Left cardiac atrium (tissue), 4 donors: ENCODE results near the gene FOXP3. TPM values are rescaled to one million over a fixed set of nuclear protein-coding genes. Genes with fewer than 3 reads are reported as not detected.
A peak's percentile ranks its signal among the peaks of the same experiment; 100 is the strongest.

ENCODE experiments used
- ATAC-seq, 2 donors: fragments of 200-7000 bp; cut with Tn5 transposase; one replicate each; pipeline ENCODE4 v1.9.1; 2020; ENCODE audit warnings: mild to moderate bottlenecking in 2 of 2, moderate library complexity in 2 of 2
- DNase-seq: peaks from one replicate; pipeline ENCODE4 v3.0.0-alpha.2; 2020
- intact Hi-C, 2 donors: fragments of 100-400 bp; cut with DNase I; formaldehyde crosslinking; loops; one replicate each; pipeline versions ENCODE4 v1.14.1 to v1.15.1; 2022 to 2023
- total RNA-seq, 2 donors: library from RNA; stranded (reverse); fragmentation: NEBNext Ultra II Directional; extraction: Animal tissue kit (Norgen Biotek cat#: 25700); gene quantifications; one replicate each; pipeline ENCODE4 v1.2.1, GENCODE V29; 2021
- donor health status: DM: no; HTN: yes; CAD: no.
- donor health status: DM: no; HTN: yes; CAD: no; lungs with severe emphysema.
- donor health status: DM: yes; HTN: yes; CAD: no.
- donor health status: Dilated cardiomyopathy.

FOXP3 gene
- total RNA-seq, 2 donors from 2014 or later, result not detected

- DNase-seq, result no peak
- peak; percentile 19 to 55 for ATAC-seq
- intact Hi-C loops, result loop anchor here in 1 of 2 donors (10.0 kb wide), 1 partner anchor 122 kb away; no protein-coding TSS in a partner anchor
Observed at GRCh38 chrX:49276671-49277534, 12.4 kb upstream of the FOXP3 start.

DNA sequence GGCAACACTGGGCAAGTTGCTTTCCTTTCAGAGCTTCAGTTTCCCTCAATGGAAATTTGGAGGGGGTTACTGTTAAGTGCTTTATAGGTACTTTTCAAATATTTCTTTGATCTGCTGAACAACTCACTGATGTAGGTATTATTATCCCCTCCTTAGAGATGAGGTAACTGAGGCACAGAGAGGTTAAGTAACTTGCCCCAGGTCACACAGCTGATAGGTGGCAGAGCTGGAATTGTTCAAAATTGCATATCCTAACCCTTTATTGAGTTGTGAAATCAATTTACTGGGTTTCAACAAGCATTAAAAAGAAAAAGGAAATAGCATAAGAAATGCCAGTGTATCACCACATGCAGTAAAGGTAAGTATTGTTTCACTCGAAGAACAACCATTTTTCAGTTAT is 11.7 kb upstream of the FOXP3 start:
- intact Hi-C loops, result loop anchor here in 1 of 2 donors (10.0 kb wide), 1 partner anchor 121 kb away; no protein-coding TSS in a partner anchor
- ATAC-seq (no peak), DNase-seq (no peak)

- intact Hi-C loops, result loop anchor here in 1 of 2 donors (10.0 kb wide), 1 partner anchor 118 kb away; no protein-coding TSS in a partner anchor
- no peak for DNase-seq
- ATAC-seq, result no peak
Observed at GRCh38 chrX:49273181-49273727, 8.7 kb upstream of the FOXP3 start.

GRCh38 chrX:49272421-49272820 is 7.9 kb upstream of the FOXP3 start:
- intact Hi-C loops, result loop anchor here in 1 of 2 donors (10.0 kb wide), 1 partner anchor 118 kb away; no protein-coding TSS in a partner anchor
- no peak for ATAC-seq
- no peak for DNase-seq

DNA sequence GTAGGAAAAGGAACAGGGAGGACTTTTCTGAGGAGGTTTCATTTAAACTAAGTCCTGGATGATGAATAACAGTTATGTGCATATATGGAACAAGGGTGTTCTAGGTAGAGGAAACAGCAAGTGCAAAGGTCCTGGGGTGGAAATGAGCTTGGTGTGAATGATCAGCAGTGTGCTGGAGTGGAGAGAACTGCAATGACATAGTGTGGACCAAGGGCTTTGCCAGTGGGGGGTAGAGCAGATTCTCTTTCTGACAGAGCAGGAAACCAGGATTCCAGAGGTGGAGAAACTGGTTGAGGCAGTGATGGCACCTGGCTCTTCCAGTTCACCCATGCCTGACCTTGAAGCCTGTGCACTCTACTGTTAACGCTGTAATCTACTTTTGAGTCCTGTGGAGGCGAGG is 6.8 kb upstream of the FOXP3 start:
- ATAC-seq (no peak), DNase-seq (no peak)

DNA sequence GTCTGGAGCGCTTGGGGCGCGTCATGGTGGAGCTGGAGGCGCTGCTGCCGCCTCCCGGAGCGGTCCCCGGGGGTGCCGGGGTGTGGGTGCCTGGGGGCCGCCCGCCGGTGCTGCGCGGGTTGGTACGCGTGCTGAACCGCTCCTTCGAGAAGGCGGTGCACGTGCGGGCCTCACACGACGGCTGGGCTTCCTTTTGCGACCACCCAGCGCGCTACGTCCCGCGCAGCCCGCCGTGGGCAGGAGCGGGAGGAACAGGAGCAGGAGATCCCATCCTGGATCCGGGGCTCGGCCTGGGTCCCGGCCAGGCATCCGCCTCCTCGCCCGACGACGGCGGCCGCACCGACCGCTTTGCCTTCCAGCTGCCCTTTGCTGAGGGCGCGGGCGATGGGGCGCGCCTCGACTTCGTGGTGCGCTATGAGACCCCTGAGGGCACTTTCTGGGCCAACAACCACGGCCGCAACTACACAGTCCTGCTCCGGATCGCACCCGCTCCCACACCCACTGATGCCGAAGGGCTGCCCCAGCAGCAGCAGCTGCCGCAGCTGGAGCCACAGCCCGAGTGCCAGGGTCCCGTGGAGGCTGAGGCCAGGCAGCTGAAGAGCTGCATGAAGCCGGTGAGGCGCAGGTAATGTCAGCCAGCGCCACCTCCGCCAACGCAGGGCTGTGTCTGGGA is 5.9 kb upstream of the FOXP3 start:
- intact Hi-C loops, result loop anchor here in 1 of 2 donors (10.0 kb wide), 1 partner anchor 116 kb away; no protein-coding TSS in a partner anchor
- no peak for DNase-seq
- no peak for ATAC-seq

More for the DNA sequence above, 6.8 kb upstream of the FOXP3 start:
- intact Hi-C loops, result loop anchor here in 1 of 2 donors (10.0 kb wide), 1 partner anchor 117 kb away; no protein-coding TSS in a partner anchor

- intact Hi-C loops, result loop anchor here in 1 of 2 donors (10.0 kb wide), 1 partner anchor 115 kb away; no protein-coding TSS in a partner anchor
- peak; percentile 15 to 38 for ATAC-seq
- no peak for DNase-seq
Observed at GRCh38 chrX:49269767-49270248, 5.3 kb upstream of the FOXP3 start, which contains the start of gene PPP1R3F. TSS of gene PPP1R3F (plus strand) at chrX:49269793. CDS start at chrX:49269870, 77 bp downstream.

DNA sequence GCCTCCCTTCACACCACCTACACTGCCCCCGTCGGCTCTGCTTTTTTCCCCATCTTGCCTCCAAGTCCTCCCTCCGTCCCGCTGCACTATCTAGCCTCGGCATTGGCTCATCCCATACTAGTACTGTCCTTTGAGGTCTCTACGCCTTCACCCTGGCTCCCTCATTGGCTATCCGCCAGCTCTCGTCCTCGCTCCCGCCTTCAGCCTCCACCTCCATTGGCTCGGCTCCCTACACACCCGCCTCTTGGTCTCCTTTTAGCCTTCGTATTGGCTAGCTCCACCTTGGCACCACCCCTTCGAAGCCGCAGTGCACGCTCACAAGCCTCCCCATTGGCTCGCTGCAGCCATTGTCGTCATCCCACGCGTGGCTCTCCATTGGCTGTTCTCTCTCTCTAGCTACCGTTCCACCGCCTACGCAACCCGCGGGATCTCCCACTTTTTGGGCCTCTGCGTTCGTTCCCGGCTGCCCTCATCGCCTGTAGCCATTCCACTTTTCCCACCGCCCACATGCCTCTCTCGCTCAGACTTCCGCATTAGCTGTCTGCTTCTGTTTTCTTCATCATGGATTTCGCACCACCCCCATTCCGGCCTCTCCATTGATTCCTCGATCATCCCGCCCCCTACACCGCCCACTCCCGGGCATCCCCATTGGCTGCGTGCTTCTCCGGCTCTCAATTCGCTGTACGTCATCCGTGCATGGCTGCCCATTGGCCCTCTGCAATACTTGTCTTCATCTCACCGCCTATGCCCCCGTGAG is 4.7 kb upstream of the FOXP3 start:
- ATAC-seq (peak; percentile 94 to 97), DNase-seq (peak; percentile 97)
- intact Hi-C loops, result no loop called here

DNA sequence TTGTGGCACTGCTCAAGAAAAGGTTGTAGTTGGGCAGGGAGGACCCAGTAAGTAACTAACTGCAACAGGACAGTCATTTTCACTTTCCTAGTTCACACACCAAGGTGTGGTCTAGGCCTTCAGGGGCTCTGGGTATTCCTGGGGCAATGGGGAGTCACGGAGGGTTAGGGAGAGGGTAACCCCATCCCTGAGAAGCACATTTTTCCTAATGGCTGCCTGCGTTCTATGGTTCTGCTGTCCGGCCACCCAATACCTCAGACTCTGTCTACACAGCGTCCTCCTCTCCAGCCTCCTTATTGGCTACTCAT is 4.1 kb upstream of the FOXP3 start:
- intact Hi-C loops, result no loop called here
- no peak for DNase-seq
- no peak for ATAC-seq

- no peak for DNase-seq
- intact Hi-C loops, result no loop called here
Observed at GRCh38 chrX:49266523-49267445, 2.3 kb upstream of the FOXP3 start.

DNA sequence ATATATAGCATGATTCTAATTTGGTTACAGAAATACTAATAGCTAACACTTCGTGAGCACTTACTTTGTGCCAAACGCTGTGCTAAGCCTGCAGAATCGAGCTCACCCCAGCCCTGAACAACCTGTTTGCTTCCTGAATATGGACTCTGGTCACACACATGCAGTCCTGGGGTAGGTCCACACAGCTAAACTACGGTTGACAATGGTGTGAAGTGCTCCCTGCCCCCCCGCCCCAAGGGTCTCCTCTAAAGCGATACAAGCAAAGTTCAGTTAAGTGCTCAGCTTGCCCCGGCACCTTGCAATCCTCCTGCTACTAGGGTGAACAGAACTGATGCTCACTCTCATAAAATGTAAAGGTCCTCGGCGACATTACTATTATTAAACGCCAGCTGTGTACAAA is 879 bp downstream of the FOXP3 start:
- intact Hi-C loops, result no loop called here
- ATAC-seq, result no peak

More at GRCh38 chrX:49266523-49267445, 2.3 kb upstream of the FOXP3 start:
- no peak for ATAC-seq

GRCh38 chrX:49262603-49263002 is 1.9 kb downstream of the FOXP3 start:
- DNase-seq, result no peak
- intact Hi-C loops, result no loop called here
- no peak for ATAC-seq

More for the DNA sequence above, 879 bp downstream of the FOXP3 start:
- DNase-seq, result no peak

DNA sequence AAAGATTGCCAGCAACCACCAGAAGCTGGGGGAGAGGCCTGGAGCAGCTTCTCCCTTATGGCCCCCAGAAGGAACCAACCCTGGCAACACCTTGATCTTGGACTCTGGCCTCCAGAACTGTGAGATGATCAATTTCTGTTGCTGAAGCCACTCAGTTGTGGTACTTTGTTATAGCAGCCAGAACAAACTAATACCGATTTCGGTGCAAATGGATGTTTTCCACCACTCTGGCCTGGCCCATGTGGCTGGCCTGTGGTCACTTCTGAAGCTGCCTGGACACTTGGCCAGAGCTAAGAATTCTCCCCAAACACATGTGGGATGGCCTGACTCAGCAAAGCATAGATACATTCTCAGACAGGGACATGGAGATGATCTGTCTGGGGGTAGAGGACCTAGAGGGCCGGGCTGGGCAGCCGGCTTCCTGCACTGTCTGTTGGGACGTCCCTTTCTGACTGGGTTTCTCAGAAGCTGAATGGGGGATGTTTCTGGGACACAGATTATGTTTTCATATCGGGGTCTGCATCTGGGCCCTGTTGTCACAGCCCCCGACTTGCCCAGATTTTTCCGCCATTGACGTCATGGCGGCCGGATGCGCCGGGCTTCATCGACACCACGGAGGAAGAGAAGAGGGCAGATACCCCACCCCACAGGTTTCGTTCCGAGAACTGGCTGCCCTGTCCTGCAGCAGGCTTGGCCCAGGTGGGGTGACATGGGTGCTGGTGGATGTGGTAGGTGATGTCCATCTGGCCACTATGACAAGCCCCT is 4.1 kb downstream of the FOXP3 start:
- no peak for ATAC-seq
- no peak for DNase-seq
- intact Hi-C loops, result no loop called here

- DNase-seq (no peak), ATAC-seq (no peak)
- intact Hi-C loops, result no loop called here
Observed at GRCh38 chrX:49258749-49259124, 5.8 kb downstream of the FOXP3 start.

- intact Hi-C loops, result no loop called here
- DNase-seq, result no peak
- ATAC-seq, result no peak
Observed at GRCh38 chrX:49257846-49258748, 6.4 kb downstream of the FOXP3 start.
